ENCODE results near the gene CEBPZ.
"Not testable (repeated sequence)": the region's sequence is repeated elsewhere in the genome, so short reads cannot be mapped to it uniquely, and the experiment has no call there.

The CEBPZ gene, protein sequence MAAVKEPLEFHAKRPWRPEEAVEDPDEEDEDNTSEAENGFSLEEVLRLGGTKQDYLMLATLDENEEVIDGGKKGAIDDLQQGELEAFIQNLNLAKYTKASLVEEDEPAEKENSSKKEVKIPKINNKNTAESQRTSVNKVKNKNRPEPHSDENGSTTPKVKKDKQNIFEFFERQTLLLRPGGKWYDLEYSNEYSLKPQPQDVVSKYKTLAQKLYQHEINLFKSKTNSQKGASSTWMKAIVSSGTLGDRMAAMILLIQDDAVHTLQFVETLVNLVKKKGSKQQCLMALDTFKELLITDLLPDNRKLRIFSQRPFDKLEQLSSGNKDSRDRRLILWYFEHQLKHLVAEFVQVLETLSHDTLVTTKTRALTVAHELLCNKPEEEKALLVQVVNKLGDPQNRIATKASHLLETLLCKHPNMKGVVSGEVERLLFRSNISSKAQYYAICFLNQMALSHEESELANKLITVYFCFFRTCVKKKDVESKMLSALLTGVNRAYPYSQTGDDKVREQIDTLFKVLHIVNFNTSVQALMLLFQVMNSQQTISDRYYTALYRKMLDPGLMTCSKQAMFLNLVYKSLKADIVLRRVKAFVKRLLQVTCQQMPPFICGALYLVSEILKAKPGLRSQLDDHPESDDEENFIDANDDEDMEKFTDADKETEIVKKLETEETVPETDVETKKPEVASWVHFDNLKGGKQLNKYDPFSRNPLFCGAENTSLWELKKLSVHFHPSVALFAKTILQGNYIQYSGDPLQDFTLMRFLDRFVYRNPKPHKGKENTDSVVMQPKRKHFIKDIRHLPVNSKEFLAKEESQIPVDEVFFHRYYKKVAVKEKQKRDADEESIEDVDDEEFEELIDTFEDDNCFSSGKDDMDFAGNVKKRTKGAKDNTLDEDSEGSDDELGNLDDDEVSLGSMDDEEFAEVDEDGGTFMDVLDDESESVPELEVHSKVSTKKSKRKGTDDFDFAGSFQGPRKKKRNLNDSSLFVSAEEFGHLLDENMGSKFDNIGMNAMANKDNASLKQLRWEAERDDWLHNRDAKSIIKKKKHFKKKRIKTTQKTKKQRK

DNA sequence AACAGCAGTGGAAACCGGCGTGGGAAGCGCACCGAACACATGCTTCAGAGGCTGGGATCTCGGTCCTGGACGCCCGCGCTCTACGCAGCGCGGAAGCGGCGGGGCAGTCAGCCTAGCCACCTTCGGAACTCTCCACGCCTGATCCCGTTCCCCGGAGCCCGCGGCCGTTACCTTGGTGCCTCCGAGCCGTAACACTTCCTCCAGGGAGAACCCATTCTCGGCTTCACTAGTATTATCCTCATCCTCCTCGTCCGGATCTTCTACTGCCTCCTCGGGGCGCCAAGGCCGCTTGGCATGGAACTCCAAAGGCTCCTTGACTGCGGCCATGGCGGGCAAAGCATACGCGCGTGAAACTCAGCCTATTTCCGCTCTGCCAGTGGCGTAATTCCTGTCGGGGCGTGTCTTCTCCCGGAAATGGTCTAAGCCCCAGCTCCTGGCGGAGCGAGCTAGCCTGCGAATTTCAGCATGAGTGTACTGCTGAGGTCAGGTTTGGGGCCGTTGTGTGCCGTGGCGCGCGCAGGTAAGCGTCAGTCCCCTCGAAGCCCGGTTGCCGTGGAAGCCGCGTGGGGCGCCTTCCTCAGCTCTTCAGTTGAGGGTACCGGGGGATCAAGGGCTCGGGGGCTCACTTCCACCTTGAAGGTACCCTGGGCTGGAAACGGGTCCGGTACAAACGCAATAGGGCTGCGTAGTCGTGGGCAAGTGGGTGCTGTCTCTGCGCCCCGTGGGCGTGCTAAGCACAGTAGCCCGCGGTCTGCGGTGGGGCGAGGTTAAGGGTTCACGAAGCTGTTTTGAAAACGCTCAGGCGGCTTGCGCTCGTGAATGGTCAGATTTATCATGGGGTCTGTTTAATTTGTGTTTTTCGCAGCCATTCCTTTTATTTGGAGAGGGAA, at the start of gene CEBPZ, which contains the start of gene NDUFAF7:
CEBPZ (minus strand) TSS at position 356 of the 890 bp plus-strand sequence; CDS start at position 327, 29 bp downstream.
NDUFAF7 (plus strand) TSS at position 418 of the 890 bp plus-strand sequence; CDS start at position 466, 48 bp downstream.
- DNase-seq = peak; percentile 96

DNA sequence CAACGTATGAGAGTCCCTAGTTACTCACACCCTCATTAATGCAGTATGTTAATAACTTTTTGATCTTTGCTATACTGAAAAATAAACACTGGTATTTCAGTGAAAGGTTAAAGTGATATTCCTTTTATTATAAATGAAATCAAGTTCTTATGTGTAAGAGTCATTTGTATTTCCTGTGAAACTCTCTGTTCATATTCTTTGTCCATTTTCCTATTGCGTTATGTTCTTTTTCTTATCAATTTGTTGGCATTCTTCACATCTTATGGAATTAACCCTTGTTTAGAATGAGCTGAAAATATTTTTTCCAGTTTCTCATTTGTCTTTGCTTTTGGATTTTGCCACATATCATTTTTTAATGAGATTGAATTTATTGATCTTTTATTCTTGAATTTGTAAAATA, 44.9 kb upstream of the CEBPZ start:
- no peak for DNase-seq

DNA sequence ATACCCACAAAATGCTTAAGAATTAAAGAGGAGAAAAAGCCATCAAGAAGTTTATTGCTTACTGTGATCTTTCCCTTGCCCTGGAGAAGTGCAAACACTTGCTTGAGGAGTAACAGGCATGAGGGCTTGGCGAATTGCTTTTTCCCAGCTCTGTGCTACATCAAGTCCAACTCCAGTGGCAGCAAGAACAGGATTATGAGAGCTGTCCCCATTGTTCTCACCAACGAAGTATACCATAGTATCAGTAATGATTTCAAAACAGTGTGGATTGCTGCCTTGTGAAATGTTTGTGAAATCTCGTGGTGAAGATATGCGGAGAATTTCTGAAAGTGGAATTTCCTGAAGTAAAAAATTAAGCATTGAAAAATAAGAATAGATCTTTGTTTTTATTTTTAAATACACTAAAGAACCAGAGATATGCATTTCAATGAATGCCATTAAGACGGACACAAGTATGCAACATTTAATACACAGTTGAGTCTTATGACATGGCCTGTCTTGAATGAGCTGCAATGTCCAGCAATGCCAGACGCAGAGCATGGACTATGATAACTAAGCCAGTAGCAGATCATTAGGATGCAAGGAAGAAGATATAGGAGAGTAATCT, 43.1 kb upstream of the CEBPZ start:
- no peak for DNase-seq

DNA sequence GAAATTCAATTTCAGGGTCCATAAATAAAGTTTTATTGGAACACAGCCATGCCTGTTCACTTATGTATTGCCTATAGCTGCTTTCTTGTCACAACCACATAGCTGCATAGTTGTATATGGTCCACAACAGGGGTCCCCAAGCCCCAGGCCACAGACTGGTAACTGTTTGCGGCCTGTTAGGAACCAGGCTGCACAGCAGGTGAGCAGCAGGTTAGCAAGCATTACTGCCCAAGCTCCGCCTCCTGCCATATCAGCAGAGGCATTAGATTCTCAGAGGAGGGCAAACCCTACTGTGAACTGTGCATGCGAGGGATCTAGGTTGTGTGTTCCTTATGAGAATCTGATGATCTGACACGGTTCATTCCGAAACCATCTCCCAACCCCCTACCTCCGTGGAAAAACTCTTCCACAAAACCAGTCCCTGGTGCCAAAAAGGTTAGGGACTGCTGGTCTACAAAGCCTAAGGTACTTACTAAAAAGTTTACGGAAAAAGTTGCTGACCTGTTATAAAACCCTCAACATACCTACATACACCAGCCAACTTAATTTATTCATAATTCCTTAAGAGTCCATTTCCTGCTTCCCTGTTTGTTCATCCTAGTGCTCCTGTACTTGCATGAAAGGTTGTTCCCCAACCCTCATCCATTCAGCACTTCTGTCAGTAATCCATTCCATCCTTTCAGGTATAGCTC, 40.1 kb upstream of the CEBPZ start:
- no peak for DNase-seq

DNA sequence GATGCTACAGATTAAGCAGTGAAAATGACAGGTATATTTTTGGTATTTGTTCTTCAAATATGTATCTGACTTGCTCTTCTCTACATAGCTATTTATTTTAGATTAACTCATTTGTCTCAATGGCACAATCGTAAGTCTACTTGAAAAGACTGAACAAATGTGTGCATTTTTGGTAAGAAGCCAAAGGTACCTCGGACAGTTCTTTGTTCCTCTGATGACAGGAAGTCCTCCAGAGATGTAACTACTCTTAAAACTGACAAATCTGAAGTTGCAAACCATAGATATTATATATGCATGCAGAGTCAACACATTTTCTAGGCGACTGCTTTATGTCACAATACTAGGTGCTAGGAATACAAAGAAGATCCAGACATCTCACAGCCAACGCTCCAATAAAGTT, 36.7 kb upstream of the CEBPZ start:
- DNase-seq = no peak

DNA sequence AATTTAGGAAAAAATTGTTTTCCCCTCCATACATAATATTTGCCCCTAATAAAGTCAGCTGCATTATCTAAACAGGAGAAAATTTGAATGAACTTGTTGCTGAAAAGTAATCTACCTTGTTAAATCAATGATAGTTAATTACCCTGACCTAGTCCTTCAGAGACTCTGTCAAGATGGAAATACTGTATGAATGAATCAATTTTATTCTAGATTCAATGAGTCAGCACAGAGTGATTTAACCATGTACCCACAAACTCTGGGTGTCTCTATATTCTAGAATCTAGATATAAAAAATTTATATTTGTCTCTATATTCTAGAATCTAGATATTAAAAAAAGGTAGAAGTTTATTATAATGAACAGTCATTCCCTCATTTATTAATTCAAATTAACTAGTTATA, 36.3 kb upstream of the CEBPZ start:
- DNase-seq = no peak

DNA sequence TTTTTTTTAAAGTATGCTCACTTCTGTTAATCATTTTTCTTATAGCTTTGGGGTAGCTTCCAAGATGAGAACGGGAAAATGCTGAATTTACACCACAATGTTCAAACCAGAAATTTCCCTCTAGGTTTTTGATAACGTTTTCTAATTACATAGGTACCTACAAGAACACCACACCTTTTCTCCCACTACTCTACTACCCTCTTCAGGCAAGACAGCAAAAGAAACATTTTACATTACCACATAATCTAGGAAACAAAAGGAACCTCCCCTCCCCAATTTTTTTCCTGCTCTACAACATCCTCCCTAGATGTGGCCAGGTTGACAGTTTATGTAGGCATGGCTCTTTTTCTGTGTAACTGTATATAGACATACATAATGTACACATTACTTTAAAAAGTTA, 32.4 kb upstream of the CEBPZ start:
- DNase-seq = no peak

DNA sequence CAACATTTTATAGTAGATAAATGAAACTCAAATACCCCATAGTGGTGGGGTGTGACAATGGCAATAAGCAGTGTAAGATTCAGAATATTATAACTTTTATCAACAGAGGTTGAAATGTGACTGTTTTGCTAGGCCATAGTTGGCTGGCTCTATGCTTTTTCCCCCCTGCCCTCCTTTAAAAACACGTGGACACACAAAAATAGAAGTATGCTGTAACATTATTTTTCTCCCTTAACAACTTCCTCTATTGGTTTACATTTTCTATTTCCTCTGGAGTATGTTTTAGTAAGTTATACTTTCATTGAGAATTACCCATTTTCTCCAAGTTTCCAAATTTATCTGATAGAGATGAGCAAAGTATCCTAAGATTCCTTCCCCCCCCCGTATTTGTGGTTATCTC, 31.1 kb upstream of the CEBPZ start:
- DNase-seq = no peak

DNA sequence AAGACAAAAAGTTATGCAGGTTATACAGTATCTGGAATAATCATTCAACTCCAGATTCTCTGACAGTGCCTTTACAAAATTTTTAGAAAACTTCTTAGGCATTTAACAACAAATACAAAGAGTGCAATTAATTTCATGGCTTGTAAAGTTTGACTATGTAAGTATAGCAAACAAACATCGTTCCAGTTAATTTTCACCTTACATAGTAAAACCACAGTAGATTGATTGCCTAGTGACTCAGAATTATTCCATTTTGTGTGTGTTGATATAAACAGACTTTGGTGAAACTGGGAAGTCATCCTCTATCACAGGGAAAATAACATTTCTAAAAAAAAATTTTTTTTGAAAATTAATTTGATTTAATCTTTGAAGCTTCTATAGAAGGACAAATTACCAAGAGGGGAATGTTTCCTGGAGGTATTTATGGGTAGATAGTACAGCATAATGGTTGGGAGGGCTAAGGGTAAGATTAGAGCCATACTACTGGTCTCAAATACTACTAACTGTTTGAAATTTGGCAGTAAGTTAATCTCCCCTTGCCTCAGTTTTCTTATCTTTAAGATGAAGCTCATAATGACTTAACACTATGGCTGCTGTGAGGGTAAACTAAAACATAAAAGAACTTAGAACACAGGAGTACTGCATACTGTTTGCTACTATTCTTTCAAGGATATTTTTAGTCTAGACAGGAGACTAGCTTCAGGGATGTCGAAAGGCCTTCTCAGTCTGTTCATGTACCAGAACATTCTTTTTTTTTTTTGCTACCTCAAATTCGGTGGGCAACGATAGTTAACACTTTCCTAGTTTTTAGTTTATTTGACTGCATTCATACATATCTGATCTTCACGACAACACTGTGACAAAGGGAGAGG, 19.7 kb upstream of the CEBPZ start:
- DNase-seq = no peak

DNA sequence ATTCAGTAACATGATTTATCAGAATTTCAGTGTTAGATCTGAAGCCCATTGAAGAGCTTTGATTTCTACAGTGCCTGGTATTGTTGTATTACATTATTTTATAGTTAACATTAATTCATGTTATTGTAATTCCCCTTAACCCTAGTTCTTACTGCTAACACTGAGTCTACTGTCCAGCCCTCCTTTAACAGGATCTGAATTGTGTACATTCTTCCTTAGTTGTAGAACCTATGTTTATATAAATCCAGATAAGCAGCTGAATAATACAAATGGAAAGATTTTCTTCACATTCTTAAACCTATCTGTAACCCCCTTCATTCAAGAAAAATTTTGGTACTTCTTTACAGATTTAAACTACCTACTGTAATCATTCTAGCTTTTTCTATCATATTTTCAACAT, 14.8 kb upstream of the CEBPZ start:
- no peak for DNase-seq

DNA sequence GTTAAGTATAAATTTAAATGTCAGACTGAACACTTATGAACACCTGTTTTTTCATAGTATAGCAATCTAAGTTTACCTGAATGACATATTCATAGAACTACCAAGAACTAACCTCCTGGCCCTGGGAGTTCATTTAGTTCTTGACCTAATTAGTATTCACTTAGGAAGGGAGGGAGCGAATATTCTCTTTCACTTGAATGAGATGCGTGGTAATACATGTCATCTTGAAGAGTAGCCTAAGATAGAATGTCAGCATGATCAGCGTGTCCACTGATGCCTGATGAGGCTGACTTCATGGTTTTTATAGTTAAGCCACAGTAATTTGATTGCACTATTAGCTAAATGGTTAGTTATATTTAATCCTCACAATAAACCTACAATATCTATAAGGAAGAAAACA, 13.4 kb upstream of the CEBPZ start:
- no peak for DNase-seq

DNA sequence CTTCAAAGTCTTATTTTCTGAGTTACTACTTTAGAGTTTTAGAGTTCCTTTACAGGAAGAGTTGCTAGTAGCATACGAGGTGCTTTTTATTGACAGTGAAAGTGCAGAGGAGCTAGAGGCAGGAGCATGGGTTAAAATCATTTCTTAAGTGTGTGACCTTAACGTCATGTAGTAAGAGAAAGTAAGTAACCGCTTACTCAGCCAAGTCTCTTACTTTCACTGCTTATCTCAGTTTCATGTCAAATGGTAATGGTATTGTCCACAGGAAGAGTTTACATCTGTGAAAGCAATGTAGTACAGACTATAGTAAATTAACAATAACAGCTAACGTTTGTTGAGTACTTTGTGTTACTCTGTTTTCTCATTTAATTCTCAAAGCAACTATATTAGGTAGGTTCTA, 12.6 kb upstream of the CEBPZ start:
- DNase-seq = no peak

DNA sequence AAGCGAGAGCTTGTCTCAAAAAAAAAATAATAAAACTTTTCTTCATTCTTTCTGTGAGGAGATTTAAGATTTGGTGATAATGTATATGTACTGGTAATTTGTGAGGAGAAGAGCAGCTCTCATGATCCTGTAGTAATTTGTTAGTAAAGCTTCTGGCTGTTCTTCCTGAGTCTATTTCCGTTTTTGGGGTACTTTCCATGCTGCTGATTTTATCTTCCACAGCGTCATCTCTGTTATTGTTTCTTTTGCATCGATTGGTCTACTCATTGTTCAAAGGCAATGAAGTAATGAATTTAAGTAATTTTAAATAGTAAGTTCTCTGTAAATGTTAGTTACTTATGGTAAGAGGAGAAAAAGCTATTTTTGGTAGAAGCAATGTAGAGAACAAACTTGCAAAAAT, 12.0 kb upstream of the CEBPZ start:
- DNase-seq = no peak

DNA sequence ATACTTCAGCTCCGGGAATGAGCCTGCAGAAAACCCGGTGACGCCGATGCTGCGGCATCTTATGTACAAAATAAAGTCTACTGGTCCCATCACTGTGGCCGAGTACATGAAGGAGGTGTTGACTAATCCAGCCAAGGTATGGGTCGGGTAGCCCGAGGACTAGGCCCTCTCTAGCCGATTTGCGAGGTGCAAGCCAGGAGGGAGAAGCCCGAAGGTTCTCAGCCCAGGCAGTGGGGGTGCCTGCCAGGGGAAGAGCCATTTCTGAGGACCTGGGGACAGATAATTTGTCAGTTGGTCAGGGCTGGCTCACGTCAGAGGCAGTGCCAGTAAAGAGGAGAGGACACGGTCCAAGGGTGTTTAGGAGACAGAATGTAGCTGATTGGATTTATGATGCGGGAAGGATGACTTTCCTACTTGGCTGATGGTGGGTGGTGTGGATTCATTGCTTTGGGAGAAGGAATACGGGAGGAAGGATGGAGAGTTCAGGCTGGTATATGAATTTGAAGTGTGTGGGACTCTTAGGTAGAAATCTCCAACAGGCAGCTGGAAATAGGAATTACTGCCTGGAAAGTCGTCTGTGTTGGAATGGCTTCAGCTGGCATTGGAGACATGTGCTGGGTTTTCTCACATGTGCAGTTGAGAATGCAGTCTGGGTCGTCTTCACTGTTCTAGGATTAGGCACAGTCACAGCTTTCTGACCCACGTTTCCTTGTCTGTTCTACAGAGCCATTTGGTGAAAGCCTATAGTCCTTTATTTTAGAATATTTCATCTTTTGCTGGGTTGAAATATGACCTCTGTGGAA, 936 bp upstream of the CEBPZ start:
- peak; percentile 66 for DNase-seq

DNA sequence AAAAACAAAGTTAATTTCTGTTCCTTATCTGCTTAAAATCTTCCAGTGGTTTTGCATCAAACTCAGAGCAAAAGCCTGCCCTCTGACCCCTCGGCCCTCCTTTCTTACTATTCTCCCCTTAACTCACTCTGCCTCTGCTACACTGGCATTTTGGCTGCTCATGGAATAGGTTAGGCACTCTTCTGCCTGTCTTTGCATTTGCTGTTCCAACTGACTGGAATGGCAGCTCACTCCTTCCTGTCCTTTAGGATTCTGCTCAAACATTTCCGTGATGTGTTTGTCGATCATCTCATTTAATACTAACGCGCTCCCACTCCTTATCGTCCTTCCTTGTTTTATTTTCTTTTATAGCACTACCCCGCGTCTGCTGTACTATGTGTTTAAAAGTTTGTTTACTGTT, 815 bp downstream of the CEBPZ start:
- DNase-seq = no peak

DNA sequence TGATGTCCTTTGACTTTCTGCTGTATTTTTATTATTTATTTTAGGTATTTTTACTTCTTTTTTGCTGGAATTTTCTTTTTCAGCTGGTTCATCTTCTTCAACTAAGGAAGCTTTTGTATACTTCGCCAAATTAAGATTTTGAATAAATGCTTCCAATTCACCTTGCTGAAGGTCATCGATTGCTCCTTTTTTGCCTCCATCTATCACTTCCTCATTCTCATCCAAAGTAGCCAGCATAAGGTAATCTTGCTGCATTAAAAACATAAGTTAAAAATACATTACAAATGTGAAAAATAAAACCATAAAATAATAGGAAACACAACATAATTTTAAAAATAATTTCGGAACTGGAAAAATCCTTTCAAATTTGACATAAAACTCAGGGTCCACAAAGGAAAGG, 2.6 kb downstream of the CEBPZ start:
- DNase-seq = no peak

DNA sequence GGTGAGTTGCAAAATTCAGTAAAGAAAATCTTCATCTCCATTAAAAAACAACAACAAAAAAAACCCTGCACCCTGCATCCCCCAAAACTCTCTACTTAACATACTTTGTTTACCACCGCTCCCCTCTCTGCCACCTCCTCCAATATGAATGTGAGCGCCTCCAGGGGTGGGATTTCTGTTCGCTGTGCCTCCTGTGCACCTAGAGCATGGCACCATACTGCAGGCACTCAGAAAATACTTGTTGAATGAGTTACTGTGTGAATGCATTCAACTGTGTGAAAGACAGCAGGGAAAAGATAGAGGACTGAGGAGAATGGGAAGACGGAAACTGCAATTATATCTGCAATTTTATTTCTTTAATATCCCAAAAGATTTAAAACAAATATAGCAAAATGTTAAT, 4.5 kb downstream of the CEBPZ start:
- no peak for DNase-seq

DNA sequence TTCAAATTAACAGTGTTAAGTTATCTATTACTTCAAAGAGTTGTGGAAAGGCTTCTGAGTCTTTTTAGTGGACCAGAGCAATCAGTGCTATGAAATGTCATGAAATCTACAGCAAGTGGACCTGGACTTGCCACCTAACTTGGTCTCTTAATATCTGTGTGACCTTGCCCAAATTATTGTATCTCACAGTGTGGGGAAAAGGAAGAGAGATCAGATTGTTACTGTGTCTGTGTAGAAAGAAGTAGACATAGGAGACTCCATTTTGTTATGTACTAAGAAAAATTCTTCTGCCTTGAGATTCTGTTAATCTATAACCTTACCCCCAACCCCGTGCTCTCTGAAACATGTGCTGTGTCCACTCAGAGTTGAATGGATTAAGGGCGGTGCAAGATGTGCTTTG, 6.3 kb downstream of the CEBPZ start:
- DNase-seq = not testable (repeated sequence)

DNA sequence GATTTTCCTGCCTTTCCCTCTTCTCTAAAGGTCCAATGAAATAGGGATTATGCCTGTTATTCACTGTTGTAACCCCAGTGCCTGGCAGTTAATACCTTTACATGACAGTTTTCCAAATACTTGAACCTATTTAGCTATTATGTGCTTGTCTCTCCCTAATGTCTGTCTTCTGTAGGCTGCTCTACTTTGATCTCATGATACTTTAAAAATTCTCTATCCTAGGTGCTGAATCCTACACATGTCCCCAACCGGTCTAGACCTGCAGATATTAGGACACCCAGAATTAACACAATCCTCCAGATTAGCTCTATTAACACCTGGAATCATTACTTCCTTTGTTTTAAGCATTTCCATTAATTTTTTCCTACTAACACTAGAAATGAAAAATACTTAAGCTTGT, 7.3 kb downstream of the CEBPZ start:
- no peak for DNase-seq

DNA sequence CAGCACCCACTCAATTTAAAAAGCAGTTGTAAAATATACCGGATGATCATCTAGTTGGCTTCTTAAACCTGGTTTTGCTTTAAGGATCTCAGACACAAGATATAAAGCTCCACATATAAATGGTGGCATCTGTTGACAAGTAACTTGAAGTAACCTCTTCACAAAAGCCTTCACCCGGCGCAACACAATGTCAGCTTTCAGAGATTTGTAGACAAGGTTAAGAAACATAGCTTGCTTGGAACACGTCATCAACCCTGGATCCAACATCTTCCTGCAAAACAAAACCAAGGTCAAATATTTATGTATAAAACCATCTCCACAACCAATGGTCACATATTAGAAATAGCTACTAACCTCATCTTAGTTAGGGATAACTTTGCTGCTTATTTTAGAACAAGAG, 8.3 kb downstream of the CEBPZ start:
- no peak for DNase-seq
